Thoracic aorta (tissue), 2 donors: ENCODE data around the gene ERCC6L2. TPM values are rescaled to one million over a fixed set of nuclear protein-coding genes. Genes with fewer than 3 reads are reported as not detected.

Source experiments
- ATAC-seq: fragments of 150-250 bp; one replicate; pipeline ENCODE4 v1.8.0; 2017; ENCODE audit warnings: low read depth; ENCODE audit not compliant: insufficient number of reproducible peaks, low FRiP score
- DNase-seq: peaks from one replicate; pipeline ENCODE4 v3.0.0-alpha.2; 2020; ENCODE audit warnings: low spot score
- H3K27ac ChIP-seq, 2 donors: fragments of 200-600 bp; sonication (generic); 1 replicate in 1 of 2; 2 replicates in 1 of 2; pipeline ENCODE4 v1.5.1; 2016; ENCODE audit warnings: mild to moderate bottlenecking in 2 of 2, moderate library complexity in 2 of 2
- H3K27me3 ChIP-seq: fragments of 200-600 bp; sonication (generic); replicated peaks from 2 replicates; pipeline ENCODE4 v1.6.0; 2016; ENCODE audit warnings: mild to moderate bottlenecking; ENCODE audit not compliant: insufficient read depth
- H3K36me3 ChIP-seq: fragments of 200-600 bp; sonication (generic); one replicate; pipeline ENCODE4 v1.5.1; 2016
- H3K4me1 ChIP-seq, 2 donors: fragments of 200-600 bp; sonication (generic); 1 replicate in 1 of 2; 2 replicates in 1 of 2; pipeline versions ENCODE4 v1.5.1 to v1.6.0; 2016; ENCODE audit warnings: low read depth in 2 of 2, mild to moderate bottlenecking in 1 of 2; ENCODE audit not compliant: control insufficient read depth in 1 of 2
- H3K4me3 ChIP-seq: fragments of 200-600 bp; sonication (generic); 2 replicates; pipeline ENCODE4 v1.5.1; 2016; ENCODE audit warnings: mild to moderate bottlenecking
- H3K9me3 ChIP-seq: fragments of 200-600 bp; sonication (generic); 2 replicates; pipeline ENCODE4 v1.5.1; 2016
- CTCF ChIP-seq: fragments of 200-600 bp; sonication (generic); IDR thresholded peaks from one replicate; pipeline ENCODE4 v1.5.1; 2019; ENCODE audit warnings: antibody characterized with exemption
- total RNA-seq, 2 donors: library from RNA; depleted of rRNA; stranded (reverse); fragments of >200 nt; gene quantifications; one replicate each; pipeline versions ENCODE4 v1.1.0 to v1.2.3, GENCODE V29; 2016

ERCC6L2 gene
- total RNA-seq, 2 donors from 2014 or later: 32.1 to 53.4 TPM

- DNase-seq (no peak), ATAC-seq (no peak)
- H3K9me3 ChIP-seq: no peaks in the 10 kb centered on the region
- no peak overlapping the region for H3K27ac ChIP-seq
- H3K27me3 ChIP-seq: no peaks in the 10 kb centered on the region
- no peak overlapping the region for H3K4me3 ChIP-seq
- TF ChIP-seq CTCF: no peak
- H3K4me1 ChIP-seq: no peaks in the 10 kb centered on the region
- H3K36me3 ChIP-seq: peaks cover 14% of the 10 kb centered on the region
Measured at GRCh38 chr9:96006961-96007360, 131.5 kb downstream of the ERCC6L2 start.

GRCh38 chr9:96008502-96009222 is 133.2 kb downstream of the ERCC6L2 start:
- ATAC-seq (no peak), DNase-seq (no peak)
- H3K27me3 ChIP-seq: no peaks in the 10 kb centered on the region
- no peak overlapping the region for H3K27ac ChIP-seq
- H3K4me1 ChIP-seq: no peaks in the 10 kb centered on the region
- H3K9me3 ChIP-seq: no peaks in the 10 kb centered on the region
- peaks cover 14% of the 10 kb centered on the region for H3K36me3 ChIP-seq
- H3K4me3 ChIP-seq: no peak overlapping the region
- no peak for TF ChIP-seq CTCF

GRCh38 chr9:96009223-96009602 is 133.7 kb downstream of the ERCC6L2 start:
- H3K4me1 ChIP-seq: no peaks in the 10 kb centered on the region
- H3K27me3 ChIP-seq: no peaks in the 10 kb centered on the region
- ATAC-seq (no peak), DNase-seq (no peak)
- no peak for TF ChIP-seq CTCF
- no peak overlapping the region for H3K4me3 ChIP-seq
- peaks cover 14% of the 10 kb centered on the region for H3K36me3 ChIP-seq
- no peak overlapping the region for H3K27ac ChIP-seq
- no peaks in the 10 kb centered on the region for H3K9me3 ChIP-seq

- H3K27ac ChIP-seq: no peak overlapping the region
- no peak for TF ChIP-seq CTCF
- H3K4me3 ChIP-seq: no peak overlapping the region
- H3K9me3 ChIP-seq: no peaks in the 10 kb centered on the region
- H3K27me3 ChIP-seq: no peaks in the 10 kb centered on the region
- H3K4me1 ChIP-seq: no peaks in the 10 kb centered on the region
- DNase-seq (no peak), ATAC-seq (no peak)
- H3K36me3 ChIP-seq: peaks cover 14% of the 10 kb centered on the region
Measured at GRCh38 chr9:96009690-96010472, 134.4 kb downstream of the ERCC6L2 start.

GRCh38 chr9:96014078-96014477 is 138.6 kb downstream of the ERCC6L2 start:
- no peak for DNase-seq
- no peak overlapping the region for H3K27ac ChIP-seq
- TF ChIP-seq CTCF: no peak
- no peak overlapping the region for H3K4me3 ChIP-seq
- H3K36me3 ChIP-seq: peaks cover 6% of the 10 kb centered on the region
- no peaks in the 10 kb centered on the region for H3K9me3 ChIP-seq
- no peaks in the 10 kb centered on the region for H3K4me1 ChIP-seq
- H3K27me3 ChIP-seq: no peaks in the 10 kb centered on the region
- ATAC-seq: no peak
